ENCODE measurements around the gene SLAMF6.
"Not testable (repeated sequence)": the region's sequence is repeated elsewhere in the genome, so short reads cannot be mapped to it uniquely, and the experiment has no call there.

Gene SLAMF6

GRCh38 chr1:160488347-160489058 is 34.6 kb downstream of the SLAMF6 start:
- no peak overlapping the region for H3K27ac Mint-ChIP-seq
- peaks cover 53% of the 10 kb centered on the region for H3K36me3 Mint-ChIP-seq (ENCODE audit: low read depth)
- no peaks in the 10 kb centered on the region for H3K9me3 Mint-ChIP-seq
- peaks cover 10% of the 10 kb centered on the region for H3K4me1 Mint-ChIP-seq (ENCODE audit: low read depth)
- DNase-seq (ENCODE audit: low spot score), result no peak
- no peak overlapping the region for H3K4me3 Mint-ChIP-seq
- H3K27me3 Mint-ChIP-seq (ENCODE audit: low read depth), result no peaks in the 10 kb centered on the region

- peaks cover 58% of the 10 kb centered on the region for H3K36me3 Mint-ChIP-seq (ENCODE audit: low read depth)
- H3K4me1 Mint-ChIP-seq (ENCODE audit: low read depth), result peaks cover 15% of the 10 kb centered on the region
- peaks cover 2% of the 10 kb centered on the region for H3K9me3 Mint-ChIP-seq
- DNase-seq (ENCODE audit: low spot score), result no peak
- no peak overlapping the region for H3K4me3 Mint-ChIP-seq
- H3K27ac Mint-ChIP-seq, result no peak overlapping the region
- H3K27me3 Mint-ChIP-seq (ENCODE audit: low read depth), result no peaks in the 10 kb centered on the region
Observed at GRCh38 chr1:160486453-160486852, 36.6 kb downstream of the SLAMF6 start.

- Mint-ChIP-seq H3K27me3 (ENCODE audit: low read depth) (no peaks in the 10 kb centered on the region), H3K27ac (peak overlapping the region; percentile 62)
Observed at GRCh38 chr1:160483505-160484185, 39.4 kb downstream of the SLAMF6 start.

GRCh38 chr1:160481979-160482596 is 41.0 kb downstream of the SLAMF6 start:
- no peak overlapping the region for H3K27ac Mint-ChIP-seq
- no peak for DNase-seq (ENCODE audit: low spot score)
- peaks cover 21% of the 10 kb centered on the region for H3K4me1 Mint-ChIP-seq (ENCODE audit: low read depth)
- H3K36me3 Mint-ChIP-seq (ENCODE audit: low read depth), result peaks cover 45% of the 10 kb centered on the region
- H3K4me3 Mint-ChIP-seq, result no peak overlapping the region
- peaks cover 21% of the 10 kb centered on the region for H3K9me3 Mint-ChIP-seq
- no peaks in the 10 kb centered on the region for H3K27me3 Mint-ChIP-seq (ENCODE audit: low read depth)

More at GRCh38 chr1:160483505-160484185, 39.4 kb downstream of the SLAMF6 start:
- DNase-seq (ENCODE audit: low spot score), result no peak
- Mint-ChIP-seq H3K4me3 (no peak overlapping the region), H3K4me1 (ENCODE audit: low read depth) (peaks cover 21% of the 10 kb centered on the region), H3K36me3 (ENCODE audit: low read depth) (peaks cover 50% of the 10 kb centered on the region), H3K9me3 (peaks cover 16% of the 10 kb centered on the region)

- H3K27ac Mint-ChIP-seq; H3K27me3 Mint-ChIP-seq (ENCODE audit: low read depth); DNase-seq (ENCODE audit: low spot score); H3K4me3 Mint-ChIP-seq: not testable (repeated sequence)
- peaks cover 19% of the 10 kb centered on the region for H3K4me1 Mint-ChIP-seq (ENCODE audit: low read depth)
- H3K9me3 Mint-ChIP-seq, result peaks cover 21% of the 10 kb centered on the region
- H3K36me3 Mint-ChIP-seq (ENCODE audit: low read depth), result peaks cover 33% of the 10 kb centered on the region
Observed at GRCh38 chr1:160480781-160481180, 42.3 kb downstream of the SLAMF6 start.

- H3K9me3 Mint-ChIP-seq, result peaks cover 21% of the 10 kb centered on the region
Observed at GRCh38 chr1:160479091-160479490, 44.0 kb downstream of the SLAMF6 start.

GRCh38 chr1:160474392-160475242 is 48.4 kb downstream of the SLAMF6 start:
- Mint-ChIP-seq H3K4me1 (ENCODE audit: low read depth) (peaks cover 9% of the 10 kb centered on the region), H3K4me3 (no peak overlapping the region), H3K9me3 (peaks cover 11% of the 10 kb centered on the region), H3K36me3 (ENCODE audit: low read depth) (peaks cover 8% of the 10 kb centered on the region), H3K27ac (no peak overlapping the region), H3K27me3 (ENCODE audit: low read depth) (no peaks in the 10 kb centered on the region)
- DNase-seq (ENCODE audit: low spot score), result peak; percentile 27

More at GRCh38 chr1:160479091-160479490, 44.0 kb downstream of the SLAMF6 start:
- H3K27ac Mint-ChIP-seq; H3K27me3 Mint-ChIP-seq (ENCODE audit: low read depth); H3K4me3 Mint-ChIP-seq; DNase-seq (ENCODE audit: low spot score): not testable (repeated sequence)
- peaks cover 24% of the 10 kb centered on the region for H3K36me3 Mint-ChIP-seq (ENCODE audit: low read depth)
- peaks cover 17% of the 10 kb centered on the region for H3K4me1 Mint-ChIP-seq (ENCODE audit: low read depth)

GRCh38 chr1:160472112-160472511 is 50.9 kb downstream of the SLAMF6 start:
- Mint-ChIP-seq H3K4me1 (ENCODE audit: low read depth) (peaks cover 11% of the 10 kb centered on the region), H3K9me3 (no peaks in the 10 kb centered on the region), H3K27me3 (ENCODE audit: low read depth) (no peaks in the 10 kb centered on the region), H3K4me3 (no peak overlapping the region), H3K27ac (no peak overlapping the region), H3K36me3 (ENCODE audit: low read depth) (no peaks in the 10 kb centered on the region)
- DNase-seq (ENCODE audit: low spot score), result no peak

GRCh38 chr1:160471253-160471652 is 51.8 kb downstream of the SLAMF6 start:
- Mint-ChIP-seq H3K27me3 (ENCODE audit: low read depth) (no peaks in the 10 kb centered on the region), H3K9me3 (no peaks in the 10 kb centered on the region), H3K36me3 (ENCODE audit: low read depth) (no peaks in the 10 kb centered on the region), H3K4me1 (ENCODE audit: low read depth) (peaks cover 19% of the 10 kb centered on the region), H3K4me3 (no peak overlapping the region), H3K27ac (no peak overlapping the region)
- no peak for DNase-seq (ENCODE audit: low spot score)

GRCh38 chr1:160467576-160467975 is 55.5 kb downstream of the SLAMF6 start:
- Mint-ChIP-seq H3K27me3 (ENCODE audit: low read depth) (no peaks in the 10 kb centered on the region), H3K4me1 (ENCODE audit: low read depth) (peaks cover 38% of the 10 kb centered on the region), H3K9me3 (no peaks in the 10 kb centered on the region), H3K36me3 (ENCODE audit: low read depth) (peaks cover 2% of the 10 kb centered on the region), H3K27ac (no peak overlapping the region), H3K4me3 (no peak overlapping the region)
- DNase-seq (ENCODE audit: low spot score), result no peak

- Mint-ChIP-seq H3K4me1 (ENCODE audit: low read depth) (peaks cover 38% of the 10 kb centered on the region), H3K9me3 (no peaks in the 10 kb centered on the region), H3K36me3 (ENCODE audit: low read depth) (peaks cover 2% of the 10 kb centered on the region), H3K4me3 (no peak overlapping the region), H3K27ac (no peak overlapping the region), H3K27me3 (ENCODE audit: low read depth) (no peaks in the 10 kb centered on the region)
- no peak for DNase-seq (ENCODE audit: low spot score)
Observed at GRCh38 chr1:160466961-160467360, 56.1 kb downstream of the SLAMF6 start.

- Mint-ChIP-seq H3K27ac (no peak overlapping the region), H3K36me3 (ENCODE audit: low read depth) (peaks cover 2% of the 10 kb centered on the region), H3K9me3 (no peaks in the 10 kb centered on the region), H3K27me3 (ENCODE audit: low read depth) (no peaks in the 10 kb centered on the region), H3K4me1 (ENCODE audit: low read depth) (peaks cover 50% of the 10 kb centered on the region), H3K4me3 (no peak overlapping the region)
- no peak for DNase-seq (ENCODE audit: low spot score)
Observed at GRCh38 chr1:160465123-160465522, 57.9 kb downstream of the SLAMF6 start.

GRCh38 chr1:160460683-160461287 is 62.3 kb downstream of the SLAMF6 start:
- peak; percentile 35 for DNase-seq (ENCODE audit: low spot score)
- Mint-ChIP-seq H3K36me3 (ENCODE audit: low read depth) (peaks cover 2% of the 10 kb centered on the region), H3K4me3 (peak overlapping the region; percentile 79), H3K27me3 (ENCODE audit: low read depth) (no peaks in the 10 kb centered on the region), H3K9me3 (no peaks in the 10 kb centered on the region), H3K27ac (peak overlapping the region; percentile 92), H3K4me1 (ENCODE audit: low read depth) (peaks cover 42% of the 10 kb centered on the region)

Data from T-helper 2 cell treated with Interferon-gamma antibody and Interleukin-4, amounts not matched to agents 5 μg/mL and 100 μg/mL, for 36 hours (primary cell).